BLaER1 treated with 17β-estradiol and CSF1 and Interleukin-3, amounts not matched to agents 10 nM and 100 nM (cell line): ENCODE data around the gene CDH4.

Experiments
- H3K27ac ChIP-seq, 11 experiments: shearing (Covaris generic); formaldehyde crosslinking; 2 replicates each; pipeline ENCODE4 v1.8.1; 2022
- H3K27me3 ChIP-seq, 11 experiments: shearing (Covaris generic); formaldehyde crosslinking; 2 replicates each; pipeline ENCODE4 v1.8.1; 2022
- H3K36me3 ChIP-seq, 11 experiments: shearing (Covaris generic); formaldehyde crosslinking; 2 replicates each; pipeline ENCODE4 v1.8.1; 2022
- H3K4me1 ChIP-seq, 10 experiments: shearing (Covaris generic); formaldehyde crosslinking; 2 replicates each; pipeline ENCODE4 v1.8.1; 2022
- H3K4me2 ChIP-seq, 11 experiments: shearing (Covaris generic); formaldehyde crosslinking; 2 replicates each; pipeline ENCODE4 v1.8.1; 2022
- H3K4me3 ChIP-seq, 10 experiments: shearing (Covaris generic); formaldehyde crosslinking; 2 replicates each; pipeline ENCODE4 v1.8.1; 2022
- H3K9ac ChIP-seq, 11 experiments: shearing (Covaris generic); formaldehyde crosslinking; 2 replicates each; pipeline ENCODE4 v1.8.1; 2022
- H3K9me3 ChIP-seq, 11 experiments: shearing (Covaris generic); formaldehyde crosslinking; replicated peaks in 1 of 11; 2 replicates each; pipeline ENCODE4 v1.8.1; 2022
- H4K20me1 ChIP-seq, 11 experiments: shearing (Covaris generic); formaldehyde crosslinking; 2 replicates each; pipeline ENCODE4 v1.8.1; 2022
- Cebpa-rat ChIP-seq, 11 experiments: shearing (Covaris generic); IDR thresholded peaks; 2 replicates each; pipeline ENCODE4 v1.8.1; 2022

CDH4 gene

GRCh38 chr20:61251529-61252393 lies at the start of gene CDH4:
Gene CDH4 (plus strand): TSS chr20:61252261.
- Histone ChIP-seq H4K20me1 (peaks cover 0 to 60% (median 13%) of the 10 kb centered on the region in 11 experiments; a peak in 13 of 22 replicates), H3K4me2 (peak within 1 kb of the TSS; percentile 93 to 100 (median 100)), H3K4me1 (peaks cover 8 to 35% (median 21%) of the 10 kb centered on the region in 10 experiments), H3K36me3 (no peaks in the 10 kb centered on the region), H3K4me3 (peak within 1 kb of the TSS; percentile 68 to 80 (median 72)), H3K27me3 (peaks cover 62 to 81% (median 76%) of the 10 kb centered on the region in 11 experiments), H3K9me3 (no peaks in the 10 kb centered on the region), H3K9ac (peak within 1 kb of the TSS; percentile 44 to 80 (median 68)), H3K27ac (peak within 1 kb of the TSS in 7 of 11 experiments; percentile 19 to 50 (median 37); a peak in 7 of 22 replicates)
- TF ChIP-seq Cebpa-rat (IDR thresholded peaks at IDR 0.05), result no peak

- no peak for TF ChIP-seq Cebpa-rat (IDR thresholded peaks at IDR 0.05)
- Histone ChIP-seq H3K36me3 (no peaks in the 10 kb centered on the region), H4K20me1 (no peaks in the 10 kb centered on the region)
Measured at GRCh38 chr20:61203320-61203719, 48.7 kb upstream of the CDH4 start.

GRCh38 chr20:61204206-61204605 lies 47.9 kb upstream of the CDH4 start:
- H3K27ac ChIP-seq, result no peak overlapping the region

More at GRCh38 chr20:61203320-61203719, 48.7 kb upstream of the CDH4 start:
- no peak overlapping the region for H3K4me2 ChIP-seq
- H3K9ac ChIP-seq, result no peak overlapping the region
- no peaks in the 10 kb centered on the region for H3K4me1 ChIP-seq
- H3K27ac ChIP-seq, result no peak overlapping the region
- peaks cover 0 to 8% (median 0%) of the 10 kb centered on the region in 11 experiments; a peak in 3 of 22 replicates for H3K9me3 ChIP-seq
- no peaks in the 10 kb centered on the region for H3K27me3 ChIP-seq
- no peak overlapping the region for H3K4me3 ChIP-seq

GRCh38 chr20:61205769-61206168 lies 46.3 kb upstream of the CDH4 start:
- H3K36me3 ChIP-seq, result no peaks in the 10 kb centered on the region
- TF ChIP-seq Cebpa-rat (IDR thresholded peaks at IDR 0.05), result no peak
- peaks cover 0 to 8% (median 0%) of the 10 kb centered on the region in 11 experiments; a peak in 3 of 22 replicates for H3K9me3 ChIP-seq
- H3K4me3 ChIP-seq, result no peak overlapping the region
- H3K9ac ChIP-seq, result no peak overlapping the region
- H3K4me1 ChIP-seq, result no peaks in the 10 kb centered on the region
- no peaks in the 10 kb centered on the region for H3K27me3 ChIP-seq
- H4K20me1 ChIP-seq, result no peaks in the 10 kb centered on the region
- H3K27ac ChIP-seq, result no peak overlapping the region
- no peak overlapping the region for H3K4me2 ChIP-seq

More at GRCh38 chr20:61204206-61204605, 47.9 kb upstream of the CDH4 start:
- H3K4me2 ChIP-seq, result no peak overlapping the region
- no peak for TF ChIP-seq Cebpa-rat (IDR thresholded peaks at IDR 0.05)
- no peak overlapping the region for H3K4me3 ChIP-seq
- H3K36me3 ChIP-seq, result no peaks in the 10 kb centered on the region
- H4K20me1 ChIP-seq, result no peaks in the 10 kb centered on the region
- H3K27me3 ChIP-seq, result no peaks in the 10 kb centered on the region
- H3K9ac ChIP-seq, result no peak overlapping the region
- H3K9me3 ChIP-seq, result peaks cover 0 to 8% (median 0%) of the 10 kb centered on the region in 11 experiments; a peak in 3 of 22 replicates
- no peaks in the 10 kb centered on the region for H3K4me1 ChIP-seq

- no peaks in the 10 kb centered on the region for H3K27me3 ChIP-seq
- H3K9me3 ChIP-seq, result no peaks in the 10 kb centered on the region
- no peak overlapping the region for H3K9ac ChIP-seq
- H3K4me3 ChIP-seq, result no peak overlapping the region
- H3K27ac ChIP-seq, result no peak overlapping the region
- no peaks in the 10 kb centered on the region for H3K4me1 ChIP-seq
- H3K4me2 ChIP-seq, result no peak overlapping the region
- H4K20me1 ChIP-seq, result no peaks in the 10 kb centered on the region
- no peaks in the 10 kb centered on the region for H3K36me3 ChIP-seq
- TF ChIP-seq Cebpa-rat (IDR thresholded peaks at IDR 0.05), result no peak
Measured at GRCh38 chr20:61210862-61211261, 41.2 kb upstream of the CDH4 start.

GRCh38 chr20:61217848-61218247 lies 34.2 kb upstream of the CDH4 start:
- Histone ChIP-seq H3K27ac (no peak overlapping the region), H4K20me1 (no peaks in the 10 kb centered on the region), H3K27me3 (no peaks in the 10 kb centered on the region), H3K9ac (no peak overlapping the region), H3K4me3 (no peak overlapping the region), H3K4me1 (no peaks in the 10 kb centered on the region), H3K4me2 (no peak overlapping the region), H3K36me3 (no peaks in the 10 kb centered on the region), H3K9me3 (no peaks in the 10 kb centered on the region)
- TF ChIP-seq Cebpa-rat (IDR thresholded peaks at IDR 0.05), result no peak

- no peak for TF ChIP-seq Cebpa-rat (IDR thresholded peaks at IDR 0.05)
- no peaks in the 10 kb centered on the region for H4K20me1 ChIP-seq
- no peaks in the 10 kb centered on the region for H3K4me1 ChIP-seq
- no peaks in the 10 kb centered on the region for H3K9me3 ChIP-seq
- no peak overlapping the region for H3K4me3 ChIP-seq
- H3K4me2 ChIP-seq, result no peak overlapping the region
- H3K36me3 ChIP-seq, result no peaks in the 10 kb centered on the region
- H3K9ac ChIP-seq, result no peak overlapping the region
- no peak overlapping the region for H3K27ac ChIP-seq
- H3K27me3 ChIP-seq, result no peaks in the 10 kb centered on the region
Measured at GRCh38 chr20:61219021-61219431, 33.0 kb upstream of the CDH4 start.

- Histone ChIP-seq H3K27ac (no peak overlapping the region), H3K27me3 (no peaks in the 10 kb centered on the region), H4K20me1 (no peaks in the 10 kb centered on the region), H3K36me3 (no peaks in the 10 kb centered on the region), H3K4me1 (no peaks in the 10 kb centered on the region), H3K4me3 (no peak overlapping the region), H3K9ac (no peak overlapping the region), H3K9me3 (no peaks in the 10 kb centered on the region), H3K4me2 (no peak overlapping the region)
- no peak for TF ChIP-seq Cebpa-rat (IDR thresholded peaks at IDR 0.05)
Measured at GRCh38 chr20:61220131-61220530, 31.9 kb upstream of the CDH4 start.

- Histone ChIP-seq H3K27ac (no peak overlapping the region), H3K4me2 (no peak overlapping the region), H3K9ac (no peak overlapping the region)
Measured at GRCh38 chr20:61220626-61221325, 31.3 kb upstream of the CDH4 start.

More at GRCh38 chr20:61220626-61221325, 31.3 kb upstream of the CDH4 start:
- Histone ChIP-seq H3K27me3 (no peaks in the 10 kb centered on the region), H3K9me3 (no peaks in the 10 kb centered on the region), H4K20me1 (no peaks in the 10 kb centered on the region), H3K36me3 (no peaks in the 10 kb centered on the region), H3K4me3 (no peak overlapping the region), H3K4me1 (no peaks in the 10 kb centered on the region)
- TF ChIP-seq Cebpa-rat (IDR thresholded peaks at IDR 0.05), result no peak
